ENCODE data around the gene RIN3.

DNA sequence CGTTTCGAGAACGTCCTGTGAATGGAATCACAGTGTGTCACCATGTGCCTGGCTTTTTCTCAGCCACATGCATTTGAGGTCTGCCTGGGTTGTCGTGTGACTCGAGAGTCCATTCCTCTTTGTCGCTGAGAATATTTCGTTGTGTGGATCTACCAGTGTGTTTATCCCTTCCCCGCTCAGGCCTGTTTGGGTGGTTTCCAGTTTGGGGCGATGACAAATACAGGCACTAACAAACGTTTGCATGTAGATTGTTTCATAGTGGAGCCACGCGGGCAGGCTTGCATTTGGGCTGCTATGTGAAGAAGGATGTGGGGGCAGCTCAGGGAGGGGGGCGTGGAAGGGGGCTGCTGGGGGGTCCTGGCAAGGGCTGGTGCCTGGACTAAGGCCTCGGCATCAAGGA is 14.1 kb downstream of the RIN3 start:
- TF ChIP-seq POLR2A (IDR thresholded peaks at IDR 0.05; ENCODE audit: extremely low read depth, insufficient read length) (no peak), MYC (IDR thresholded peaks at IDR 0.05; ENCODE audit: low read depth, low read length) (no peak)
- TF ChIP-seq, protein P1, sequence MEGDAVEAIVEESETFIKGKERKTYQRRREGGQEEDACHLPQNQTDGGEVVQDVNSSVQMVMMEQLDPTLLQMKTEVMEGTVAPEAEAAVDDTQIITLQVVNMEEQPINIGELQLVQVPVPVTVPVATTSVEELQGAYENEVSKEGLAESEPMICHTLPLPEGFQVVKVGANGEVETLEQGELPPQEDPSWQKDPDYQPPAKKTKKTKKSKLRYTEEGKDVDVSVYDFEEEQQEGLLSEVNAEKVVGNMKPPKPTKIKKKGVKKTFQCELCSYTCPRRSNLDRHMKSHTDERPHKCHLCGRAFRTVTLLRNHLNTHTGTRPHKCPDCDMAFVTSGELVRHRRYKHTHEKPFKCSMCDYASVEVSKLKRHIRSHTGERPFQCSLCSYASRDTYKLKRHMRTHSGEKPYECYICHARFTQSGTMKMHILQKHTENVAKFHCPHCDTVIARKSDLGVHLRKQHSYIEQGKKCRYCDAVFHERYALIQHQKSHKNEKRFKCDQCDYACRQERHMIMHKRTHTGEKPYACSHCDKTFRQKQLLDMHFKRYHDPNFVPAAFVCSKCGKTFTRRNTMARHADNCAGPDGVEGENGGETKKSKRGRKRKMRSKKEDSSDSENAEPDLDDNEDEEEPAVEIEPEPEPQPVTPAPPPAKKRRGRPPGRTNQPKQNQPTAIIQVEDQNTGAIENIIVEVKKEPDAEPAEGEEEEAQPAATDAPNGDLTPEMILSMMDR (IDR thresholded peaks at IDR 0.05; ENCODE audit: low read depth, low read length): no peak
- TF ChIP-seq, protein P2, sequence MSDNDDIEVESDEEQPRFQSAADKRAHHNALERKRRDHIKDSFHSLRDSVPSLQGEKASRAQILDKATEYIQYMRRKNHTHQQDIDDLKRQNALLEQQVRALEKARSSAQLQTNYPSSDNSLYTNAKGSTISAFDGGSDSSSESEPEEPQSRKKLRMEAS (IDR thresholded peaks at IDR 0.05; ENCODE audit: low read depth, low read length): no peak

Measured in NB4 (cell line).